NCI-H1048 (cell line): ENCODE results near the gene NDEL1.
"Not testable (repeated sequence)": the region's sequence is repeated elsewhere in the genome, so short reads cannot be mapped to it uniquely, and the experiment has no call there.

Experiments
- DNase-seq: peaks from one replicate; lab custom pipeline; 2025; lab: John Stamatoyannopoulos, UW

The NDEL1 gene, protein sequence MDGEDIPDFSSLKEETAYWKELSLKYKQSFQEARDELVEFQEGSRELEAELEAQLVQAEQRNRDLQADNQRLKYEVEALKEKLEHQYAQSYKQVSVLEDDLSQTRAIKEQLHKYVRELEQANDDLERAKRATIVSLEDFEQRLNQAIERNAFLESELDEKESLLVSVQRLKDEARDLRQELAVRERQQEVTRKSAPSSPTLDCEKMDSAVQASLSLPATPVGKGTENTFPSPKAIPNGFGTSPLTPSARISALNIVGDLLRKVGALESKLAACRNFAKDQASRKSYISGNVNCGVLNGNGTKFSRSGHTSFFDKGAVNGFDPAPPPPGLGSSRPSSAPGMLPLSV

GRCh38 chr17:8435245-8436168, at the start of gene NDEL1:
NDEL1 (plus strand) TSS chr17:8435884; CDS start chr17:8444272, 8,388 bp downstream.
- DNase-seq: peak; percentile 96

DNA sequence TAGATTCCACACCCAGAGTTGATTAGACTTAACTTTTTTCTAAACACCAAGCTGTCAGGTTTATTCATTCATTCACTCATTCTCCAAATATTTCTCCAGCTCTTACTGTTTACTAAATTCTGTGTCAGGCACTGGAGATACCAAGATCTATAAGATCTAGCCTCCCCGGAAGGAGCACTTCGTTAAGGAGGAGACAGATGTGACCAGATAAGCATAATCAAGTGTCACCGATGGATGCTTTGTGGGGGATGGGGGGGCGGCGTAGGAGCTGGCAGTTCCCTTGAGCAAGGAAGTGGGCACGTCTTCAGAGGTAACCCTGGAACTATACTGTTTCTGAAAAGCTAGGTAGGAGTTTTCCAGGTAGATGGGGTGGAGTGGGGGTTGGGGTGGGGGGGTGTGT, 48.8 kb upstream of the NDEL1 start:
- no peak for DNase-seq

GRCh38 chr17:8387914-8388651, 47.6 kb upstream of the NDEL1 start:
- DNase-seq: no peak

GRCh38 chr17:8391711-8392110, 44.0 kb upstream of the NDEL1 start:
- no peak for DNase-seq

GRCh38 chr17:8392274-8392673, 43.4 kb upstream of the NDEL1 start:
- DNase-seq: no peak

DNA sequence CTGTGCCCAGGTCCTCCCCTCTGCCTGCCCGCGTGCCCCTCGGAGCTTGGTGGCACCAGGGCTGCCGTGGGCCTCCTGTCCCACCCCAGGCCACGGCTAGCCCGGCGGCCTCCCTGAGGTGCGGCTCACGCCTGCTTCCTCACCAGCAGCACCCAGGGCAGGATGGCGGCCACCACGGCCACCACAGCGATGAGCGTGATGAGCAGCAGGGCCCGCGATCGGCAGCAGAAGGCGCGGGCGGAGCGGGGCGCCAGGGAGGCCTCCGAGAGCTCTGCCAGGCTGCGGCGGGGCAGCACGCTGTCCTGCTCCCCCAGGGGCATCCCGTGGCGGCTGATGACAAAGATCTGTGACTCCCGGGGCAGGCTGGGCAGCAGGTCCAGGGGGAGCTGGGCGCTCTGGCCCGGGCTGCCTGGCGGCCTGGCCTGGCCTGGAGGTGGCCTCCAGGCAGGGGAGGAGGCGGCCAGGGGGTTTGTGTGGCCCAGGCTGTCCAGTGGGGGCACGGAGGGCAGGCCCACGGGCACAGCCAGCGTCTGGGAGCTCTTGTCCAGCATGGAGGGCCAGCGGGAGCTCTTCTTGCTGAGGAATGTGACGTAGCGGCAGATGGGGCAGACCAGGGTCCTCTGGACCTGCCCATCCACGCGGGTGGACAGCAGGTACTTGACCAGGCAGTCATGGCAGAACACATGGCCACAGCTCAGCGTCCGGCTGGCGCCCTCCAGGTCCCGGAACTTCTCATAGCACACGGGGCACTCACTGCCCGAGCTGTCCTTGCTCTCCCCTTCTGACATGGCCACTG, 42.8 kb upstream of the NDEL1 start:
- no peak for DNase-seq

- DNase-seq: no peak
Measured at GRCh38 chr17:8393470-8394231, 42.0 kb upstream of the NDEL1 start.

DNA sequence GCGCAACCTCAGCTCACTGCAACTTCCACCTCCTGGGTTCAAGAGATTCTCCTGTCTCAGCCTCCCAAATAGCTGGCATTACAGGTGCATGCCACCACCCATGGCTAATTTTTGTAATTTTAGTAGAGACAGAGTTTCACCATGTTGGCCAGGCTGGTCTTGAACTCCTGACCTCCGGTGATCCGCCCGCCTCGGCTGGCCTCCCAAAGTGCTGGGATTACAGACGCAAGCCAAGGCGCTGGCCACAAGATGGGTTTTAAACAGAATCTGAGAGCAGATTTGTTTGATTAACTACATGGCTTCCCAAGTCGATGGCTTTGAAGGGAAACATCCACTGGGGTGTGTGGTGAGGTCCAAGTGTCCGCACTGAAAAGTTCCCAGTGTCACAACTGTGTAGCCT, 41.2 kb upstream of the NDEL1 start:
- DNase-seq: not testable (repeated sequence)

GRCh38 chr17:8397636-8398035, 38.0 kb upstream of the NDEL1 start, which contains the start of gene RNF222:
RNF222 (minus strand) TSS chr17:8397827; CDS start chr17:8393461, 4,366 bp downstream.
- no peak for DNase-seq

DNA sequence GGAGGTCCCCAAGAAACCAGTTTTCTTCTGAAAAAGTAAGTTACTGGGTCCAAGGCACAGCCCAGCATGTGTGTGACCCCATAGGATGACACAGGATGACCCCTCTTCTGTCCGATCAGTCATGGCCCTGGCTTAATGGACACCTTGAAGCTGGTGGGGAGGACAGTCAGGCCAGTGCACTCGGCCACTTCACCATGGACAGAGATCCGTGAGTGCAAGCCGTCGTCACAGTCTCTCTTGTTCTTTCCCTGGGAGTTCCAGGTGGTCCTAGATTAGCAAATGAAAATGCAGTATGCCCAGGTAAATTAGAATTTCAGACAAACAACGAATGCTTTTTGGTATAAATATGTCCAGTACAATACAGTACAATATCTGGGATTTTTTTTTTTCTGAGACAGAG, 36.7 kb upstream of the NDEL1 start:
- DNase-seq: no peak

- no peak for DNase-seq
Measured at GRCh38 chr17:8401107-8401506, 34.6 kb upstream of the NDEL1 start.

- DNase-seq: no peak
Measured at GRCh38 chr17:8402921-8403536, 32.7 kb upstream of the NDEL1 start.

- DNase-seq: no peak
Measured at GRCh38 chr17:8405499-8406016, 30.1 kb upstream of the NDEL1 start.

DNA sequence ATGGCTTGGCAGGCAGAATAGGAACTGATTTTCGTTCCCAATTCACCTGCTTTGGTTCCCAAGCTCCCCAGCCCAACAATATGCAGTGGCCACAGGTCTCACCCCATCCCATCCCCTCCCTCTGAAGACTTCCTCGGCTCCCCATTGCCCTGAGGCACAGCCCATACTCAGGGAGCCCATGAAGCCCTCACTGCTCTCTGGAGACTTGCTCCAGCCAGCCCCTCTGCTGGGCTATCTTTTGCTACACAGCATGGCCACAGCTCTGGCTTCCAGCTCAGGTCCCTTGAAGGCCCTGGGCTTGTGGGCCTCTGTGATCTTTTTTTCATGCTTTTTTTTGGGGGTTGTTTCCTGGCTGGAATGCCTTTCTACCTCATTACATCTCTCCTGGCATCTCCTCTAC, 29.5 kb upstream of the NDEL1 start:
- no peak for DNase-seq

- no peak for DNase-seq
Measured at GRCh38 chr17:8408371-8408770, 27.3 kb upstream of the NDEL1 start.

- peak; percentile 70 for DNase-seq
Measured at GRCh38 chr17:8409966-8410882, 25.5 kb upstream of the NDEL1 start.

GRCh38 chr17:8410883-8411238, 24.8 kb upstream of the NDEL1 start:
- DNase-seq: no peak

GRCh38 chr17:8412089-8412488, 23.6 kb upstream of the NDEL1 start:
- no peak for DNase-seq

DNA sequence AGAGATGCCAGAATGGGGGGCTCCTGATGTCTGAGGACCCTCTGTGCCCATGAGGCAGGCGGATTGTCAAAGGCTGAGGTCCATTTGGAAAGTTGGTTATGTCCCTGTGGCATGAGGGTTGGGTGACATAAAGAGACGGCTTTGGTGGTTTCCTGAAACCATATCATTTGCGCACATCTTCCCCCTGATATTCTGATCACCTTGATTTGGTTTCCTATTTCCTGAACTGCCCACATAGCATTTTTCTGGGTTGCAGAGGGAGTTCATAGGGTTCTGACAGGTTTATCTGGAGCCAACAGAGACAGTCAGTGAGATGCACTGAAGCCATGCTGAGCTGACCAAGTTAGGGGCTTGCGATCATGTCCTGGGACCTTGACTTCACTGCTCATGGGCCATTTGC, 22.4 kb upstream of the NDEL1 start:
- DNase-seq: no peak
